ENCODE measurements around the gene ARHGAP20.
"Not testable (repeated sequence)": the region's sequence is repeated elsewhere in the genome, so short reads cannot be mapped to it uniquely, and the experiment has no call there.

The ARHGAP20 gene

DNA sequence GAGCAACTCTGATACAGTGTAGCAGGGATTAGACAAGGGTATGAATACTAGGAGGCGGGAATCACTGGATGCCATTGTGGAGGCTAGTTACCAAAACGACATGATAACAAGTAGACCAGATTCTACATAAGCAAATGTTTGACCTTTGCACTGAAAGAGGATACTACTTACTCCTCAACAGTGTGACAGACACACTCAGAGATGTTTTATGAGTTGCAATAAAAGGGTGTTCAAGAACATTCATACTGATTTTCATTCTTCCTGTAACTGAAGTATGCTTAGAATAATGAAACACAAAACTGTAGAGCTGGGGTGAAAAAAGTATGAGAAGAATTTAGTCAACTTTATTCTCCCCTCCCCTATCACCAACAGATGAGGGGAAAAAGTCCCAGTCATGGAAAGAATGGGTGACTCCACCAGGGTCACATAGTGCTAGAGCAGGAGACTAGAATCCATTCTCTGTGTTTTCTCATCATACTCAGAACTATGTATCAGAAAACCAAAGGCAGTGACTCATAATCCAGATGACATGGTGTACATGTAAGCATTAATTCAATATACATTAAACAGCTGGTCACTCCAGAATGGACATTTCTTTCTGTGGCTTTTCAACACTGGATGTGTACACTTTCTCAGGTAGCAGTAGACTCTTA lies 32.8 kb downstream of the ARHGAP20 start:
- Histone ChIP-seq H3K27me3 (no peaks in the 10 kb centered on the region), H3K9ac (no peak overlapping the region), H3K4me2 (no peak overlapping the region), H3K4me1 (no peaks in the 10 kb centered on the region), H3K9me3 (no peaks in the 10 kb centered on the region), H3K36me3 (no peaks in the 10 kb centered on the region), H3K27ac (no peak overlapping the region), H3K4me3 (no peak overlapping the region), H4K20me1 (no peaks in the 10 kb centered on the region)
- TF ChIP-seq Cebpa-rat (IDR thresholded peaks at IDR 0.05), result no peak

GRCh38 chr11:110675548-110675947 lies 36.7 kb downstream of the ARHGAP20 start:
- Histone ChIP-seq H3K27ac (no peak overlapping the region), H3K4me3 (no peak overlapping the region), H3K9ac (no peak overlapping the region), H4K20me1 (no peaks in the 10 kb centered on the region), H3K4me1 (no peaks in the 10 kb centered on the region), H3K27me3 (no peaks in the 10 kb centered on the region), H3K9me3 (no peaks in the 10 kb centered on the region), H3K4me2 (no peak overlapping the region), H3K36me3 (no peaks in the 10 kb centered on the region)
- TF ChIP-seq Cebpa-rat (IDR thresholded peaks at IDR 0.05), result no peak

- H3K9me3 ChIP-seq, result no peaks in the 10 kb centered on the region
- H3K27me3 ChIP-seq, result no peaks in the 10 kb centered on the region
- H3K4me3 ChIP-seq, result no peak overlapping the region
- no peak for TF ChIP-seq Cebpa-rat (IDR thresholded peaks at IDR 0.05)
- no peaks in the 10 kb centered on the region for H3K36me3 ChIP-seq
- H3K4me1 ChIP-seq, result no peaks in the 10 kb centered on the region
- no peak overlapping the region for H3K4me2 ChIP-seq
- H3K9ac ChIP-seq, result no peak overlapping the region
- no peak overlapping the region for H3K27ac ChIP-seq
- no peaks in the 10 kb centered on the region for H4K20me1 ChIP-seq
These were observed 46.4 kb downstream of the ARHGAP20 start for GRCh38 chr11:110665689-110666465.

- TF ChIP-seq Cebpa-rat (IDR thresholded peaks at IDR 0.05), result no peak
These were observed 56.3 kb downstream of the ARHGAP20 start for GRCh38 chr11:110655967-110656366.

GRCh38 chr11:110654456-110654855 lies 57.8 kb downstream of the ARHGAP20 start:
- TF ChIP-seq Cebpa-rat (IDR thresholded peaks at IDR 0.05), result no peak
- Histone ChIP-seq H3K27ac (no peak overlapping the region), H3K9me3 (peaks cover 11% of the 10 kb centered on the region; the same call in 1 of the 2 replicates), H4K20me1 (no peaks in the 10 kb centered on the region), H3K4me2 (no peak overlapping the region), H3K27me3 (no peaks in the 10 kb centered on the region), H3K9ac (no peak overlapping the region), H3K4me1 (no peaks in the 10 kb centered on the region), H3K36me3 (no peaks in the 10 kb centered on the region), H3K4me3 (no peak overlapping the region)

More at GRCh38 chr11:110655967-110656366, 56.3 kb downstream of the ARHGAP20 start:
- Histone ChIP-seq H3K9me3 (peaks cover 11% of the 10 kb centered on the region; the same call in 1 of the 2 replicates), H3K27ac (no peak overlapping the region), H3K9ac (no peak overlapping the region), H3K4me3 (no peak overlapping the region), H3K4me1 (no peaks in the 10 kb centered on the region), H3K27me3 (no peaks in the 10 kb centered on the region), H3K4me2 (no peak overlapping the region), H3K36me3 (no peaks in the 10 kb centered on the region), H4K20me1 (no peaks in the 10 kb centered on the region)

DNA sequence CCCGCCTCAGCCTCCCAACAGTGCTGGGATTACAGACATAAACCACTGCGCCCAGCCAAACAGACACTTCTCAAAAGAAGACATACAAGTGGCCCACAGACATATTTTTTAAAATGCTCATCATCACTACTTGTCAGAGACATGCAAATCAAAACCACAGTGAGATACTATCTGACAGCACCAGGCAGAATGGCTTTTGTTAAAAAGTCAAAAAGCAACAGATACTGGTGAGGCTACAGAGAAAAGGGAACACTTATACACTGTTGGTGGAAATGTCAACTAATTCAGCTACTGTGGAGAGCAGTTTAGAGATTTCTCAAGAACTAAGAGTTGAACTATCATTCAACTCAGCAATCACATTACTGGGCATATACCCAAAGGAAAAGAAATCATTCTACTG lies 67.0 kb downstream of the ARHGAP20 start:
- Histone ChIP-seq H3K4me3 (no peak overlapping the region), H4K20me1 (no peaks in the 10 kb centered on the region), H3K9ac (no peak overlapping the region), H3K4me2 (no peak overlapping the region), H3K36me3 (no peaks in the 10 kb centered on the region), H3K4me1 (peaks cover 8% of the 10 kb centered on the region), H3K9me3 (no peaks in the 10 kb centered on the region), H3K27ac (no peak overlapping the region), H3K27me3 (no peaks in the 10 kb centered on the region)
- no peak for TF ChIP-seq Cebpa-rat (IDR thresholded peaks at IDR 0.05)

GRCh38 chr11:110634370-110634769 lies 77.9 kb downstream of the ARHGAP20 start:
- no peaks in the 10 kb centered on the region for H3K27me3 ChIP-seq
- H3K9ac ChIP-seq, result no peak overlapping the region
- H4K20me1 ChIP-seq, result no peaks in the 10 kb centered on the region
- no peak overlapping the region for H3K27ac ChIP-seq
- H3K4me3 ChIP-seq, result no peak overlapping the region
- no peaks in the 10 kb centered on the region for H3K36me3 ChIP-seq
- no peaks in the 10 kb centered on the region for H3K4me1 ChIP-seq
- TF ChIP-seq Cebpa-rat (IDR thresholded peaks at IDR 0.05), result no peak
- 0 out of 2 replicates have a peak, but pooled peaks cover 4% of the 10 kb centered on the region for H3K9me3 ChIP-seq
- no peak overlapping the region for H3K4me2 ChIP-seq

DNA sequence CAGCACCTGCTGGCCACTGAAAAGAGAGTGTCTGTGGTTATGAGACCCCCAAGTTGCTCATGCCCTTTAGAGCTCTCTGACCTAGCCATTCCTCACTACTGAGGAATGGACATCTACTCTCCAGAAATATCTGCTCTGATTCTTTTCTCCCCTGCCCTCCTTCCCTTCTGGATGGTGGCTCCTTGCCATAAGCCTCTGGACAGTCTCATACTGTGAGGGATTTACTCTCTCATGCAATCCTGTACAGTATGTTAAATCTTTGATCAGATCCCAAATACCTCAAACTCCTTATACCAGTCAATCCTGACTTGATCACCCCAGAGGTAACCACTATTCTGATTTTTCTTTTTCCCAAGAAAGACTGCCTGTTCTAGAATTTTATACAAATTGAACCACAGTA lies 80.7 kb downstream of the ARHGAP20 start:
- no peaks in the 10 kb centered on the region for H3K4me1 ChIP-seq
- H3K9me3 ChIP-seq, result 0 out of 2 replicates have a peak, but pooled peaks cover 4% of the 10 kb centered on the region
- no peaks in the 10 kb centered on the region for H4K20me1 ChIP-seq
- no peak for TF ChIP-seq Cebpa-rat (IDR thresholded peaks at IDR 0.05)
- no peak overlapping the region for H3K9ac ChIP-seq
- no peak overlapping the region for H3K4me3 ChIP-seq
- no peaks in the 10 kb centered on the region for H3K36me3 ChIP-seq
- H3K27me3 ChIP-seq, result no peaks in the 10 kb centered on the region
- no peak overlapping the region for H3K4me2 ChIP-seq
- H3K27ac ChIP-seq, result no peak overlapping the region

DNA sequence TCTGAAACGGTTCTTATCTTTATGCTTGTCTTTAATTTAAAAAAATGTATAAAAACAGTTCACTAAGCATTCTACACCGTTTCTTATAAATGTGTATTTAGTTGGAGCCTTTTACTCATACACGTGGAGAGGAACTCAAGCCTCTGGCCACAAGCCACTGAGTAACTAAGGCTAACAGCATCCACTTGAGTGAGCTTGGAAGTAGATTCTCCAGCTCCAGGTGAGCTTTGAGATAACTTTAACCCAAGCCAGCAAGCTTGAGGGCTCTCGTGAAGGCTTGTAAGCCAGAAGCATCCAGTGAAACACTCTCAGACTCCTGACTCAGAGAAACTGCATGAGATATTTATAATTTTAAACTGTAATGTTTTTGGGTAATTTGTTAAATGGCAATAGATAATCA lies 82.6 kb downstream of the ARHGAP20 start:
- Histone ChIP-seq H3K4me3 (no peak overlapping the region), H3K9me3 (0 out of 2 replicates have a peak, but pooled peaks cover 4% of the 10 kb centered on the region), H4K20me1 (no peaks in the 10 kb centered on the region), H3K36me3 (no peaks in the 10 kb centered on the region), H3K27me3 (no peaks in the 10 kb centered on the region), H3K27ac (no peak overlapping the region), H3K4me1 (no peaks in the 10 kb centered on the region), H3K4me2 (no peak overlapping the region), H3K9ac (no peak overlapping the region)
- TF ChIP-seq Cebpa-rat (IDR thresholded peaks at IDR 0.05), result no peak

DNA sequence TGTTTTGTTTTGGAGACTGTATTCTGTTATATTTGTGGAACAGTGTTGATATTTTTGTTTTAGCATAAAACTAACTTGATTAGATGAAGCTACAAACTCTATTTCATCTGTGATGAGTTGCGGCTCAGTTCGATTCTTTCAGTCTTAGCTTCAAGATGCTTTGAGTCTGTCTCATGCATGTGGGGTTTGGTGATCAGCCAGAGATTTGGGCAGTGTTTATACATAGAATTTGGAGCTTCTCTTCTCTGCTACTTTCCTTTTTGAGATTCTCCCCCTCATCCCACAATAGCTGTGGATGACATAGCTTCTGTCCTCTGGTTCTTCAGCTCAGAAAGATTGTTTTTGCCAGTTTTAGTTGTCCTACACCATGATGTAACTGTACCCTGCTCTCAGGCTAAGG lies 90.4 kb downstream of the ARHGAP20 start:
- Histone ChIP-seq H3K9ac (no peak overlapping the region), H4K20me1 (no peaks in the 10 kb centered on the region), H3K36me3 (no peaks in the 10 kb centered on the region), H3K27me3 (no peaks in the 10 kb centered on the region), H3K9me3 (no peaks in the 10 kb centered on the region), H3K4me1 (no peaks in the 10 kb centered on the region), H3K4me2 (no peak overlapping the region), H3K27ac (no peak overlapping the region), H3K4me3 (no peak overlapping the region)
- no peak for TF ChIP-seq Cebpa-rat (IDR thresholded peaks at IDR 0.05)

DNA sequence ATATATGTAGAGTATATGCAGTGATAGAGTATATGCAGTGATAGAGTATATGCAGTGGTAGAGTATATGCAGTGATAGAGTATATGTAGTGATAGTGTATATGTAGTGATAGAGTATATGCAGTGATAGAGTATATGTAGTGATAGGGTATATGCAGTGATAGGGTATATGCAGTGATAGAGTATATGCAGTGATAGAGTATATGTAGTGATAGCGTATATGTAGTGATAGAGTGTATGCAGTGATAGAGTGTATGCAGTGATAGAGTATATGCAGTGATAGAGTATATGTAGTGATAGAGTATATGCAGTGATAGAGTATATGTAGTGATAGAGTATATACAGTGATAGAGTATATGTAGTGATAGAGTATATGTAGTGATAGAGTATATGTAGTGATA lies 92.9 kb downstream of the ARHGAP20 start:
- H3K9ac ChIP-seq, H3K9me3 ChIP-seq, H4K20me1 ChIP-seq: not testable (repeated sequence)

More for the DNA sequence above, 92.9 kb downstream of the ARHGAP20 start:
- not testable (repeated sequence) for H3K4me3 ChIP-seq, H3K36me3 ChIP-seq, H3K27ac ChIP-seq, H3K4me2 ChIP-seq, H3K27me3 ChIP-seq, H3K4me1 ChIP-seq

Data from BLaER1 (cell line).